Lower lobe of right lung (tissue), 2 donors: ENCODE results near the gene C1GALT1. TPM values are rescaled to one million over a fixed set of nuclear protein-coding genes. Genes with fewer than 3 reads are reported as not detected.

Experiments used
- ATAC-seq, 2 donors: fragments of 200-7000 bp; cut with Tn5 transposase; one replicate each; pipeline ENCODE4 v1.9.1; 2020 to 2022; ENCODE audit warnings: mild to moderate bottlenecking in 2 of 2, moderate library complexity in 2 of 2
- DNase-seq: peaks from one replicate; pipeline ENCODE4 v3.0.0-alpha.2; 2020
- H3K27ac ChIP-seq: fragments of 200-600 bp; one replicate; pipeline ENCODE4 v1.8.0; 2022
- H3K27me3 ChIP-seq: fragments of 200-600 bp; one replicate; pipeline ENCODE4 v1.8.0; 2022; ENCODE audit warnings: low read depth
- H3K36me3 ChIP-seq: fragments of 200-600 bp; one replicate; pipeline ENCODE4 v1.8.0; 2022; ENCODE audit warnings: mild to moderate bottlenecking
- H3K4me1 ChIP-seq: fragments of 200-600 bp; one replicate; pipeline ENCODE4 v1.8.0; 2022
- H3K4me3 ChIP-seq: fragments of 200-600 bp; one replicate; pipeline ENCODE4 v1.8.0; 2022; ENCODE audit warnings: mild to moderate bottlenecking
- H3K9me3 ChIP-seq: fragments of 200-600 bp; one replicate; pipeline ENCODE4 v1.8.0; 2022
- intact Hi-C: fragments of 100-400 bp; cut with DNase I; formaldehyde crosslinking; loops from one replicate; pipeline ENCODE4 v1.11.0; 2022
- total RNA-seq: library from RNA; stranded (reverse); fragmentation: NEBNext Ultra II Directional; extraction: Animal tissue kit (Norgen Biotek cat#: 25700); gene quantifications from one replicate; pipeline ENCODE4 v1.2.1, GENCODE V29; 2021
- TF ChIP-seq, protein P1 (sequence below): fragments of 200-600 bp; IDR thresholded peaks from one replicate; pipeline ENCODE4 v1.8.0; 2022; ENCODE audit warnings: antibody characterized with exemption, mild to moderate bottlenecking
- donor health status: DM: no; HTN: yes; CAD: no; lungs with severe emphysema.

C1GALT1 gene
- total RNA-seq, 1 donor from 2014 or later, result 39.0 TPM

DNA sequence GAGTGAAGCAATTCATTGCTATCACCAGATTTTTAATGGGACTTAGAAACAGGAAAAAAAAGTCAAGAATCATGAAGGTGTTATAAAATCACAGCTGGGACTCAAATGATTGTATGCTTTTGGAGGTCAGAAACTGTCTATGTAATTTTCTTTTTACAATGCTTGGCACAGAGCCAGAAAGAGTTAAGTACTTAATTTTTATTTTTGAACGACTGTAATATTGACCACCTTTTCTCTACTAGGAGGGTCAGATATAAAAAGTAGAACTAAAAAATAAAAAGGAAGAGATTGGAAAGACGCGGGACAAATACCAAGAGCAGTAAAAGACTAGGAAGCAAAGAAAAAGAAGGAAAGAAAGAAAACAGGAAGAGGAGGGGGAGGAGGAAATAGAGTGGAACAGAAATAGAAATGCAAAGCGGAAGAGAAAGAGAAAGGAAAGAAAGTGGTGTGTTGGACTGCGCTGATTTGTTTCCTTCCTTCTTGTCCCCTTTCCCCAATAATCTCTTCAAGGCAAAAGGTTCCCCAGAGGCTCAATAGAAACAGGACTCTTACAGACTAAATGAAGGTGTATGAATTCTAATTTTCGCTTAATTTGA lies 23.2 kb upstream of the C1GALT1 start:
- TF ChIP-seq, protein P1, sequence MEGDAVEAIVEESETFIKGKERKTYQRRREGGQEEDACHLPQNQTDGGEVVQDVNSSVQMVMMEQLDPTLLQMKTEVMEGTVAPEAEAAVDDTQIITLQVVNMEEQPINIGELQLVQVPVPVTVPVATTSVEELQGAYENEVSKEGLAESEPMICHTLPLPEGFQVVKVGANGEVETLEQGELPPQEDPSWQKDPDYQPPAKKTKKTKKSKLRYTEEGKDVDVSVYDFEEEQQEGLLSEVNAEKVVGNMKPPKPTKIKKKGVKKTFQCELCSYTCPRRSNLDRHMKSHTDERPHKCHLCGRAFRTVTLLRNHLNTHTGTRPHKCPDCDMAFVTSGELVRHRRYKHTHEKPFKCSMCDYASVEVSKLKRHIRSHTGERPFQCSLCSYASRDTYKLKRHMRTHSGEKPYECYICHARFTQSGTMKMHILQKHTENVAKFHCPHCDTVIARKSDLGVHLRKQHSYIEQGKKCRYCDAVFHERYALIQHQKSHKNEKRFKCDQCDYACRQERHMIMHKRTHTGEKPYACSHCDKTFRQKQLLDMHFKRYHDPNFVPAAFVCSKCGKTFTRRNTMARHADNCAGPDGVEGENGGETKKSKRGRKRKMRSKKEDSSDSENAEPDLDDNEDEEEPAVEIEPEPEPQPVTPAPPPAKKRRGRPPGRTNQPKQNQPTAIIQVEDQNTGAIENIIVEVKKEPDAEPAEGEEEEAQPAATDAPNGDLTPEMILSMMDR, result no peak
- DNase-seq (no peak), ATAC-seq (no peak)
- H3K9me3 ChIP-seq, result no peaks in the 10 kb centered on the region
- peaks cover 14% of the 10 kb centered on the region for H3K4me1 ChIP-seq
- H3K4me3 ChIP-seq, result no peak overlapping the region
- intact Hi-C loops, result no loop called here
- no peak overlapping the region for H3K27ac ChIP-seq
- no peaks in the 10 kb centered on the region for H3K36me3 ChIP-seq
- H3K27me3 ChIP-seq, result no peaks in the 10 kb centered on the region

DNA sequence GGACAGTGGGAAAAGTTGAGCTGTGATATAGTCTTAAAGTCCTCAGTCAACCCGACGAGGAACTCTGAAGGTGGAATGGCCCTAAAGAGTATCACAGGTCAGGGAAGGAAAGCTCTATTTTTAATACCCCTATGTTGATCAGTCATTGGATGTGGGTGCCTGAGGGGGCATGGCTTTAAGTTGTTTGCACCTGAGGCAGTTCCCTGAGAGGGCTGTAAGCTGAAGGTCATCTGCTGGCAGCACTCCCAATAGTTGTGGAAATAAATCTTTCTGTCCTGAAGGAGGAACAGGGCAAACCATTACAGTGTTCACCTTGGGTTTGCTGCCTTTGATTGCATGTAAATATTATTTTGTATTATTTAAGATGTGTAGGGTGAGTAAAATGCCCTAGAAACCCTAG lies 17.8 kb upstream of the C1GALT1 start:
- DNase-seq (no peak), ATAC-seq (no peak)
- H3K4me3 ChIP-seq, result no peak overlapping the region
- intact Hi-C loops, result no loop called here
- H3K27me3 ChIP-seq, result no peaks in the 10 kb centered on the region
- TF ChIP-seq, protein P1, result no peak
- H3K9me3 ChIP-seq, result no peaks in the 10 kb centered on the region
- H3K27ac ChIP-seq, result no peak overlapping the region
- H3K4me1 ChIP-seq, result peaks cover 4% of the 10 kb centered on the region
- H3K36me3 ChIP-seq, result no peaks in the 10 kb centered on the region

DNA sequence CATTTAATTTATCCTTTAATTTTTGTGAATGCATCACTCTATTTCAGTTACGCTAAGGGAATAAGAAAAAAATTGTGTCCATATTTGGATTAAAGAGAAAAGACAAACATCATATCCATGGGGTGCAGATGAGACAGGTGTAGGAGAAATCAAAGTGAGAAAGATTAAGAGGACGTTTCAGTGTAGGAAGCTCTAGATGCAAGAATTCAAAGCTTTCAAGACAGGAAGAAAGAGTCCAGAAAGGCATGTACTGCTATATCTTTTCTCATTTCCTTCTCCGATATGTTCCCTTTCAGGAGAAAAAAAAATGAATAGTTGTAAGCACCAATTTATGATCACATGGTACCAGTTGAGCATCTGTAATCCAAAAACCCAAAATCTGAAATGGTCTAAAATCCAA lies 17.0 kb upstream of the C1GALT1 start:
- no peak for ATAC-seq
- TF ChIP-seq, protein P1, result no peak
- Histone ChIP-seq H3K9me3 (no peaks in the 10 kb centered on the region), H3K36me3 (no peaks in the 10 kb centered on the region), H3K27ac (no peak overlapping the region), H3K27me3 (no peaks in the 10 kb centered on the region), H3K4me3 (no peak overlapping the region), H3K4me1 (no peaks in the 10 kb centered on the region)
- no peak for DNase-seq
- intact Hi-C loops, result no loop called here

DNA sequence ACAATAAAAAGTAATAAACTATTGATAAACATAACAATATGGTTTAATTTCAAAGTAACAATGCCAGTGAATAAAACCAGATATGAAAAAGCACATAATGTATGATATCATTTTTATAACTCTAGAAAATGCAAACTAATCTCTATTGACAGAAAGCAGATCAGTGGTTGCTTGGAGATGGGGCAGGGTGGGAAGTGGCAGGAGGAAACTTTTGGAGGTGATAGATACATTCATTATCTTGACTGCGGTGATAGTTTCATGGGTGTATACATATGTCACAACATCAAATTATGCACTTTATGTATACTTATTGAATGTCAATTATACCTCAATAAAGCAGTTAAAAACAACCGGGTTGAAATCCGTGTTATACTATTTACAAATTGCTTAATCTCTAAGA lies 16.0 kb upstream of the C1GALT1 start:
- Histone ChIP-seq H3K9me3 (no peaks in the 10 kb centered on the region), H3K27me3 (no peaks in the 10 kb centered on the region), H3K27ac (no peak overlapping the region), H3K4me3 (no peak overlapping the region), H3K4me1 (no peaks in the 10 kb centered on the region), H3K36me3 (no peaks in the 10 kb centered on the region)
- ATAC-seq, result no peak
- TF ChIP-seq, protein P1, result no peak
- intact Hi-C loops, result no loop called here
- no peak for DNase-seq

DNA sequence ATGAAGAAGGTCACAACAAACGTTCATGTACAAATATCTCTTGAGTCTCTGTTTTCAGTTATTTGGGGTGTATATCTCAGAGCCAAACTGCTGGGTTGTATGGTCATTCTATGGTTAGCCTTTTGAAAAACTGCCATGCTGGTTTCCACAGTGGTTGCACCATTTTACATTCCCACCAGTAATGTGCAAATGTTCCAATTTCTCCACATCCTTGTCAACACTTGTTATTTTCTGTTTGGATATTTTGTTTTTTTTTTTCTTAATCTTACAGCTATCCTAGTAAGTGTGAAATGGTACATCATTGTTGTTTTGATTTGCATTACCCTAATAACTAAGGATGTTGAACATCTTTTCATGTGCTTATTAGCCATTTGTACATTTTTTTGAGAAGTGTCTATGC lies 13.0 kb upstream of the C1GALT1 start:
- no peaks in the 10 kb centered on the region for H3K36me3 ChIP-seq
- no peak overlapping the region for H3K27ac ChIP-seq
- DNase-seq (no peak), ATAC-seq (no peak)
- H3K9me3 ChIP-seq, result no peaks in the 10 kb centered on the region
- TF ChIP-seq, protein P1, result no peak
- intact Hi-C loops, result no loop called here
- H3K4me1 ChIP-seq, result no peaks in the 10 kb centered on the region
- no peak overlapping the region for H3K4me3 ChIP-seq
- no peaks in the 10 kb centered on the region for H3K27me3 ChIP-seq
